ENCODE data around the gene LPA. TPM values are rescaled to one million over a fixed set of nuclear protein-coding genes. Genes with fewer than 3 reads are reported as not detected.

The LPA gene
- total RNA-seq, result 2.5 TPM

GRCh38 chr6:160664198-160664597 lies at the start of gene LPA:
LPA (minus strand) TSS chr6:160664275; CDS start chr6:160664214, 61 bp downstream.

GRCh38 chr6:160701918-160702680 lies 38.0 kb upstream of the LPA start, which contains the start of gene PLG:
PLG (plus strand) TSS chr6:160702244; CDS start chr6:160702305, 61 bp downstream.

Other genes starting within 250 kb of the LPA start
- not detected for gene PLG, start 38.0 kb upstream of the LPA start, total RNA-seq

Measured in parietal lobe (tissue), 1 donor.